Small intestine (tissue), 7 donors: ENCODE results near the gene EIF3CL. TPM values are rescaled to one million over a fixed set of nuclear protein-coding genes. Genes with fewer than 3 reads are reported as not detected.
"Not testable (repeated sequence)": the region's sequence is repeated elsewhere in the genome, so short reads cannot be mapped to it uniquely, and the experiment has no call there.

Source experiments
- DNase-seq, 2 donors: peaks; one replicate each; pipeline versions ENCODE4 v3.0.0 to v3.0.0-alpha.2; 2013
- FAIRE-seq: peaks from 2 replicates; lab custom pipeline; 2012; peaks lifted over from hg19 to GRCh38; lab: Jason Lieb, UNC
- H3K27ac ChIP-seq, 3 donors: one replicate each; pipeline ENCODE4 v1.5.1; 2013; ENCODE audit warnings: low read length in 2 of 3, mild to moderate bottlenecking in 2 of 3, control low read depth in 1 of 3, inconsistent platforms in 1 of 3, low read depth in 1 of 3, moderate library complexity in 1 of 3
- H3K27me3 ChIP-seq, 3 donors: one replicate each; pipeline ENCODE4 v1.6.1; 2013; ENCODE audit warnings: low read length in 3 of 3, inconsistent platforms in 1 of 3; ENCODE audit not compliant: control insufficient read depth in 3 of 3, insufficient read depth in 3 of 3
- H3K36me3 ChIP-seq, 3 donors: one replicate each; pipeline ENCODE4 v1.6.1; 2013; ENCODE audit warnings: low read length in 3 of 3, inconsistent platforms in 1 of 3, low read depth in 1 of 3, mild to moderate bottlenecking in 1 of 3, moderate library complexity in 1 of 3; ENCODE audit not compliant: control insufficient read depth in 3 of 3, insufficient read depth in 2 of 3
- H3K4me1 ChIP-seq, 3 donors: one replicate each; pipeline ENCODE4 v1.6.1; 2013; ENCODE audit warnings: low read length in 2 of 3, inconsistent platforms in 1 of 3, low read depth in 1 of 3, mild to moderate bottlenecking in 1 of 3, moderate library complexity in 1 of 3; ENCODE audit not compliant: control insufficient read depth in 3 of 3, insufficient read depth in 2 of 3
- H3K4me3 ChIP-seq, 3 donors: one replicate each; pipeline ENCODE4 v1.5.1; 2013; ENCODE audit warnings: low read length in 3 of 3, control low read depth in 1 of 3, inconsistent platforms in 1 of 3, low read depth in 1 of 3, mild to moderate bottlenecking in 1 of 3, moderate library complexity in 1 of 3
- H3K9me3 ChIP-seq, 2 donors: one replicate each; pipeline ENCODE4 v1.6.1; 2013; ENCODE audit warnings: low read depth in 1 of 2, low read length in 1 of 2; ENCODE audit not compliant: control insufficient read depth in 2 of 2, insufficient read depth in 1 of 2
- WGBS, 3 donors: extraction: QIAGEN DNeasy Blood & Tissue Kit; methylation state at CpG; one replicate each; pipeline ENCODE4 v1.1.7; 2013; 5-methylcytosine and 5-hydroxymethylcytosine counted together
- polyA plus RNA-seq, 4 donors: library from polyadenylated mRNA; stranded (reverse) in 3 of 4; unstranded in 1 of 4; fragments of 200-250 nt in 3 of 4; fragments of 120-200 nt in 1 of 4; gene quantifications; one replicate each; pipeline versions ENCODE4 v1.2.1 to v1.2.3, GENCODE V29; 2013
- donor health status: healthy with polysubstance abuse.
- donor health status: control.
- donor health status: control.
- donor health status: Bipolar disorder and iron deficiency.
- donor health status: healthy.

Gene EIF3CL
- polyA plus RNA-seq, 4 donors = 67.3 to 78.1 (median 74.2) TPM

- not testable (repeated sequence) for FAIRE-seq, DNase-seq, H3K27ac ChIP-seq, H3K36me3 ChIP-seq, H3K9me3 ChIP-seq, H3K4me3 ChIP-seq, H3K4me1 ChIP-seq, H3K27me3 ChIP-seq
- 85% methylated on average over 1 of the region's 10 CpGs; no CpG with 5 or more reads in 2 of the 3 donors for whole genome bisulfite sequencing, 3 donors
Observed at GRCh38 chr16:28426060-28426680, 22.5 kb upstream of the EIF3CL start.

DNA sequence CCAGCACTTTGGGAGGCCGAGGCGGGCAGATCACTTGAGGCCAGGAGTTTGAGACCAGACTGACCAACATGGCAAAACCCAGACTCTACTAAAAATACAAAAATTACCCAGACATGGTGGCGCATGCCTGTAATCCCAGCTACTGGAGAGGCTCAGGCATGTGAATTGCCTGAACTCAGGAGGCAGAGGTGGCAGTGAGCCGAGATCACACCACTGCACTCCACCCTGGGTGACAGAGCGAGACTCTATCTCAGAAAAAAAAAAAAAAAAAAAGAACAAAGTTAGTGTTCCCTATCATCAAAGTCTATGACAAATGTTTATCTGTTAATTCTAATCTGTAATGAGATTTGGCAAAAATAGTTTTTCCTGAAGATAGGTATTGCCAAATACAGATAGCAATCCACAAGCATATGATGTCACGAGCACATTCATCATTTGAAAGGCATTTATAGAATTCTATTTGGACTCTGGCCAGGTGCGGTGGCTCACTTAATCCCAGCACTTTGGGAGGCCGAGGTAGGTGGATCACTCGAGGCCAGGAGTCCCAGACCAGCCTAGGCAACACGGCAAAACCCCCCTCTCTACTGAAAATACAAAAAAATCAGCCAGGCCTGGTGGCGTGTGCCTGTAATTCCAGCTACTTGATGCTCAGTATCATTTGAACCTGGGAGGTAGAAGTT lies 17.6 kb upstream of the EIF3CL start:
- FAIRE-seq, H3K27me3 ChIP-seq, H3K4me1 ChIP-seq, DNase-seq, H3K4me3 ChIP-seq, H3K9me3 ChIP-seq, H3K27ac ChIP-seq, H3K36me3 ChIP-seq: not testable (repeated sequence)
- no CpG with 5 or more reads among the region's 11 CpGs for WGBS, 3 donors

DNA sequence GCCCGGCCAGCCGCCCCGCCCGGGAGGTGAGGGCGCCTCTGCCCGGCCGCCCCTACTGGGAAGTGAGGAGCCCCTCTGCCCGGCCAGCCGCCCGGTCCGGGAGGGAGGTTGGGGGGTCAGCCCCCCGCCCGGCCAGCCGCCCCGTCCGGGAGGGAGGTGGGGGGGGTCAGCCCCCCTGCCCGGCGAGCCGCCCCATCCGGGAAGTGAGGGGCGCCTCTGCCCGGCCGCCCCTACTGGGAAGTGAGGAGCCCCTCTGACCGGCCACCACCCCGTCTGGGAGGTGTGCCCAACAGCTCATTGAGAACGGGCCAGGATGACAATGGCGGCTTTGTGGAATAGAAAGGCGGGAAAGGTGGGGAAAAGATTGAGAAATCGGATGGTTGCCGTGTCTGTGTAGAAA lies 13.4 kb upstream of the EIF3CL start:
- FAIRE-seq = not testable (repeated sequence)

GRCh38 chr16:28414530-28414929 lies 10.9 kb upstream of the EIF3CL start:
- FAIRE-seq, H3K27me3 ChIP-seq, H3K36me3 ChIP-seq, H3K4me3 ChIP-seq, DNase-seq, H3K4me1 ChIP-seq, H3K9me3 ChIP-seq, H3K27ac ChIP-seq: not testable (repeated sequence)
- WGBS, 3 donors = 86 to 93% (median 89%) methylated on average over 10 to 15 of the region's 18 CpGs

More for the DNA sequence above, 13.4 kb upstream of the EIF3CL start:
- H3K27me3 ChIP-seq, H3K36me3 ChIP-seq, H3K9me3 ChIP-seq, H3K27ac ChIP-seq, H3K4me3 ChIP-seq, H3K4me1 ChIP-seq, DNase-seq: not testable (repeated sequence)
- WGBS, 3 donors = 92 to 100% (median 93%) methylated on average over 7 to 23 of the region's 30 CpGs

DNA sequence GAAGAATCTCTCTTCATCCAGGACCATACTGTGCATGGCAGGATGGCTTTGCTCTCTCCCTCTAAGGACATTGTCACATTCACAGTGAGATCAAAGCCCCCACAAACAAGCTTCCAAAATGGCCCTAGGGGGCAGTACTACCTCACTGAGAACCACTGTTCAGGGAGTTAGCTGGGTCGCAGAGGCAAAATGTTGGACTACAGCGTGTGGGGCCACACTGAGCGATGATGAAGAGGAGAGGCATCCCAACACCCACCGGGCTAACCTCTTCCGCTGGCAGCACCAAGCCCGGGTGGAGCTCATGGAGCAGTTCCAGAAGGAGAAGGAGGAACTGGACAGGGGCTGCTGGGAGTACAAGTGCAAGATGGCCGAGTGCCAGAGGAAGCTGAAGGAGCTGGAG lies 9.9 kb upstream of the EIF3CL start:
- not testable (repeated sequence) for DNase-seq, H3K27ac ChIP-seq, H3K4me1 ChIP-seq, H3K9me3 ChIP-seq, H3K27me3 ChIP-seq, FAIRE-seq, H3K4me3 ChIP-seq, H3K36me3 ChIP-seq
- no CpG with 5 or more reads among the region's 7 CpGs for WGBS, 3 donors

DNA sequence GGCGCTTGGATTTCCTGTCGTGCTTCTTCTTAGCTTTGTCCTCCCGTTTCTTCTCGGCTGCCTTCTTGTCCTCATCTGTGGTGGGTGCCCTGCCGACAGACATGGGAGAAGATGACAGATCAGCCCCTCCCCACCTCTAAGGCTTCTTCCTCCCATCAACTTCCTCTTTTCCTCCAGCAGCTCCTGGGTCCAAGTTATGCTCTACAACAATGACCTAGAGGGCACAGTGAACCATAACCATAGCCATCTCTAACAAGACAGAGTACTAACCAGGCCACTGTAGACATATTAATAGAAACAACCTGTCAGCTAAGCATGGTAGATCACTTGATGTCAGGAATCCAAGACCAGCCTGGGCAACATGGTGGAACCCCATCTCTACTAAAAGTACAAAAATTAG lies 11.6 kb downstream of the EIF3CL start:
- H3K4me3 ChIP-seq, FAIRE-seq, H3K4me1 ChIP-seq, H3K27me3 ChIP-seq, H3K9me3 ChIP-seq, H3K36me3 ChIP-seq, DNase-seq, H3K27ac ChIP-seq: not testable (repeated sequence)
- WGBS, 3 donors = no CpG with 5 or more reads among the region's 5 CpGs

DNA sequence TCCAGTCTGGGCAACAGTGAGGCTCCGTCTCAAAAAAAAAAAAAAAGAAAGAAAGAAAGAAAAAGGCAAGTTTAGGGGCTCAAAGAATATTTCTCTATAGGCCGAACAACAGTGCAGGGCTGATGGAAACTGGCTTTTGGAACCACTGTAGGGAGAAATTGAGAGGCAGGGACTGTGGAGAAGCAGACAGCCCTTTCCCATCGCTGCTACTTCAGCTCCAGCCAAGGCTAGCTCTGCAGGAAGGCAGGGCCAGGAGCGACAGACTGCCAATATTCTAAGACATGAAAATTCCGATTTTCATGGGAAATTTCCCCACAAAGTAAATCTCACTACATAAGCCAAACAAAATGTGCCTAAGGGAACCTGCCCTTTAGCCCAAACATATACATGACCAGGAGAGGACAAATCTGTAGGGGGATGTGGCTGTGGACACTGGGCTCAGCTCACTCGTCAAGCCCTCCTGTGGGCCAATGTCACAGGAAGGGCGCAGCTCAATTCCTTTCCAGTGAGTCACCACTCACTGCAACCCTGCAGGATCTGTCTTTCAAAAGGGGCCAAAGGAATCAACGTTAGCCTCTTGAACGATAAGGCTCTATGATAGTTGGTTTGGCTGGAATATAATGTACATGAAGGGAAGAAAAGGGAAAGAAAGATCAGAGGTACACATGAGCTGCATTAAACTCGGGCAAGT lies 21.3 kb downstream of the EIF3CL start:
- FAIRE-seq, H3K9me3 ChIP-seq, H3K4me3 ChIP-seq, H3K27ac ChIP-seq, H3K4me1 ChIP-seq, DNase-seq, H3K27me3 ChIP-seq, H3K36me3 ChIP-seq: not testable (repeated sequence)
- WGBS, 3 donors = 87 to 100% methylated on average over 1 to 3 of the region's 10 CpGs; no CpG with 5 or more reads in 1 of the 3 donors

- not testable (repeated sequence) for H3K27ac ChIP-seq, H3K9me3 ChIP-seq, H3K4me1 ChIP-seq, H3K4me3 ChIP-seq, DNase-seq, H3K36me3 ChIP-seq, FAIRE-seq, H3K27me3 ChIP-seq
- 80 to 95% methylated on average over 4 to 5 of the region's 10 CpGs; no CpG with 5 or more reads in 1 of the 3 donors for WGBS, 3 donors
Observed at GRCh38 chr16:28377822-28378221, 25.8 kb downstream of the EIF3CL start.
